Stimulated activated CD8-positive, alpha-beta memory T cell treated with anti-CD3 and anti-CD28 coated beads, Interleukin-2, amount 100 ng/mL, for 48 hours (primary cell): ENCODE measurements around the gene FNDC3B.
A peak's percentile ranks its signal among the peaks of the same experiment; 100 is the strongest.

ENCODE experiments used
- DNase-seq, 2 donors: peaks; one replicate each; pipeline ENCODE4 v3.0.0-alpha.2; 2020; ENCODE audit warnings: low read depth in 2 of 2

FNDC3B gene

DNA sequence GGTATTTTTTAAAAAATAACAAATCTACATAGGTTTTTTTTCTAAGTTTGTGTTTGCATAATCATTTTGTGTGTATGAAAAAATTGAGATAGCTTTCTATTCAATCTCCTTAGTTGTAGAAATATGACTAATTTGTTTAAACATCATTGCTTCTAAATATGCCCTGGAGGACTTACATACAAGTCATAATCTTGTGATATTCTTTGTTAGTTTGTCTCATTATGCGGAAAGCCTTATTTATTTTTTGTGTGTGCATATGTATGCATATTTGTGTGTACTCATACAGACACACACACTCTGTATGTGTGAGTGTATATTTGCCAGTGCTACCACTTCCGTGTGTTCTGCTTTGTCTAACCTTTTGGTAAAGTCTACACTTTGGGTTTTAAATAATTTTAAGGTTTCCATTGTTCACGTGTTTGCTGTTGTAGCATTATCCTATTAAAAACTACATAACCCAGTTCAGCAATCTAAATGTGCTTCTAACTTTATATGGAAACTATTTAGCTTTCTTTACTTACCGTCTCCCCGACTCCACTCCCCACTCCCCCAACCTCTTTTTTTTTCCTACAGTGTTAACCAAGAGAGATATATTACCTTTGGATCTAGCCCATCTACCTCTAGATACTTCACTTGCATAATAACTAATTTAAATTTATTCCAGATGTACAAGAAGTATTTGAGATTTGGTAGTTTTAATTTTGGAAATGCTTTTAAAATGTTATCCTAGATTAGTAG lies 111.7 kb downstream of the FNDC3B start:
- DNase-seq = no peak

- no peak for DNase-seq
Observed at GRCh38 chr3:172151651-172152649, 112.6 kb downstream of the FNDC3B start.

DNA sequence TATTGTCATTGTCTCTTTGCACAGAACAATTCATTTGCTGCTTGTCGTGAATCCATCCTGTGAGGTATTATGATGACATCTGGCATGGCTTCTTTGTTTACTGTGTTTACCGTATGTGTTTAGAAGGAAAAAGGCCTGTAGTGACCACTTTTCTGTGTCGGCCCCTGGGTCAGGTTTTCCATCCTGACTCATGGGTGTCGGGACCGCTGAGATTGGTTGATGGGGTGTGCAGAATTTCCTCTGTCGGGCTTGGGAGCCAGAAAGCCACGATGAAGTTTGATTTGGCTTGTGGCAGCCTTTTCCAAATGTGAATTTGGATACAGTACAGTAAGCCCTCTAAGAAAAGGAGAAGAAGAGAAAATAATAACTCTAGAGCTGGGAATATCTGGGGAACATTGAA lies 113.5 kb downstream of the FNDC3B start:
- DNase-seq = no peak

GRCh38 chr3:172153335-172153861 lies 114.0 kb downstream of the FNDC3B start:
- peak in 1 of 2 donors; percentile 24 for DNase-seq

DNA sequence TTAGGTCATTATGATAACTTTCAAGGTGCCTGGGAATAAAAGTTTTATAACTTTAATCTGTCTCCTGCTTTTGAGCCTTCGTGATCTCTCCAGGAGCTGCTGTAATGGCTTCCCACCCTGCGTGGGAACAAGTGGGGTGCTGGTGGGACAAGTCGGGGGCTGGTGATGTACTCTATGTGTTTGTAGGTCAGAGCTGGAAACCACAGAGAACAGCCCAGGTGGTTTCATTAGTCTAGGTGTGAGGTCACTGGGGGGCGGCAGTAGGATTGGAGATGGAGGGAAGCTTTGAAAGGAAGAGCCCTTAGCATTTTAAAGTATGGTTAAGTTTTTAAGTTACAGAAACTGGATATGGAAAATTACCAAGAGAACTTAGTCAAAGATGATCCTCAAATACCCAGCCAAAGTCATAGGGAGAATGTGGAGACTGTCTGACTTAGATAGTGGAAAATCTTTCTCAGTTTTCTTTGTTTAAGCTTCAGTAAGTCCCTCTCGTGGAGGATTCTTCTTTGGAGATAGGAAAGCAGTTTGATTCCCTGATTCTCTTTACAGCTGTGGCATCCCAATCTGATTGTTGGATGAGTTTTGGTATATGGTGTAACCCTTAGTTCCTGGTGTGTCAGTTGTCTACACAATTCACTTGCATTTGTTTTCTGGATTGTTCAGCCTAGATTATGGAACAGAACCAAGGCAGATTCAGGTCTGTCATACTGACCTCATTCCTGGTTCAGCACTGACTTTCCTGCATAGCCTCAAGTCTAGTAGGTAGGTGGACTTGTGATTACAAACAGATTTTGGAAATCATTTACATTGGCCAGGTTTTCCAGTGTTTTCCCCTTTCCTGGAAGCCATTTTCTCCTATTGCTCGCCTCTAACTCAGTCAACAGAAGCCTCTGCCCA lies 115.6 kb downstream of the FNDC3B start:
- no peak for DNase-seq

GRCh38 chr3:172155897-172156585 lies 116.7 kb downstream of the FNDC3B start:
- DNase-seq = no peak

- no peak for DNase-seq
Observed at GRCh38 chr3:172156586-172156955, 117.2 kb downstream of the FNDC3B start.

GRCh38 chr3:172157564-172158258 lies 118.3 kb downstream of the FNDC3B start:
- DNase-seq = no peak

- no peak for DNase-seq
Observed at GRCh38 chr3:172158741-172159140, 119.4 kb downstream of the FNDC3B start.

DNA sequence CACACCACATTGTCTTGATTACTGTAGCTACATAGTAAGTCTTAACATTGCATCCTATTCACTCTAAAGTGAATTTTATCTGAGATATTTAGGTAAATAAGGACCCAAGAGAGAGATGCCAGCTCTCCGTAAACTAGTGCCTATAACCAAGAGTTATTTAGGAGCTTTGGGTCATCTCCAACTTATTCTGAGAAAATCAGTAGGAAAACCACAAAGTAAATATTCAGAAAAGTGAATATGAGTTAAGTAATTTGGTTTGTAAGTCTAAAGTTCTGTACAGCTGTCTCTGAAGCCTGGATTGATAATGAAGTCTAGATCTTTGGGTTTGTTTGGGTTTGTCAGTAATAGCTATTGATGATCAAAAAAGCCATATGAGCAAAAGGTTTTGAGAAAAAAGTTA lies 120.0 kb downstream of the FNDC3B start:
- no peak for DNase-seq

GRCh38 chr3:172159962-172160538 lies 120.7 kb downstream of the FNDC3B start:
- DNase-seq = no peak

- DNase-seq = no peak
Observed at GRCh38 chr3:172161133-172161789, 121.9 kb downstream of the FNDC3B start.

- DNase-seq = no peak
Observed at GRCh38 chr3:172161959-172162358, 122.6 kb downstream of the FNDC3B start.

- no peak for DNase-seq
Observed at GRCh38 chr3:172163320-172163719, 123.9 kb downstream of the FNDC3B start.

GRCh38 chr3:172164620-172165362 lies 125.4 kb downstream of the FNDC3B start:
- DNase-seq = no peak

GRCh38 chr3:172166261-172166660 lies 126.9 kb downstream of the FNDC3B start:
- no peak for DNase-seq

DNA sequence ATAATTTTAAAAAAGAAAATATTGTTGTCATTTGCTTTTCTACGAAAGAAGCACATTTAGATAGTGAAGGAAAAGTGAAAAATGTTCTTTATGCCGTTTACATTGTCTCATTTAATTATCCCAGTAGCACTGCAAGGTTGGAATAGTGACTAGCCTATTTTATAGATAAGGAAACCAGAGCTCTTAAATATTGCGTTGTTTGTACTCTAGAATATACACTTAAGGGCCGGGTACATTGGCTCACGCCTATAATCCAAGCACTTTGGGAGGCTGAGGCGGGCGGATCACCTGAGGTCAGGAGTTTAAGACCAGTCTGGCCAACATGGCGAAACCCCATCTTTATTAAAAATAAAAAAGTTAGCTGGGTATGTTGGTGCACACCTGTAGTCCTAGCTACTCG lies 127.5 kb downstream of the FNDC3B start:
- DNase-seq = no peak

GRCh38 chr3:172167892-172168648 lies 128.7 kb downstream of the FNDC3B start:
- DNase-seq = no peak
